ENCODE results near the gene CYRIA. TPM values are rescaled to one million over a fixed set of nuclear protein-coding genes. Genes with fewer than 3 reads are reported as not detected.

Gene CYRIA
- total RNA-seq, 4 donors from 2014 or later = 0.53 to 11.6 (median 4.6) TPM

- DNase-seq = no peak
- H3K27me3 ChIP-seq = no peaks in the 10 kb centered on the region
- H3K36me3 ChIP-seq = no peaks in the 10 kb centered on the region
- H3K4me3 ChIP-seq = no peak overlapping the region
- no peaks in the 10 kb centered on the region for H3K9me3 ChIP-seq
- H3K4me1 ChIP-seq = peaks cover 0 to 28% (median 13%) of the 10 kb centered on the region in 4 donors
- H3K27ac ChIP-seq = peak overlapping the region in 2 of 4 donors; percentile 27 to 80
- TF ChIP-seq CTCF (IDR thresholded peaks at IDR 0.05) (no peak), POLR2A (IDR thresholded peaks at IDR 0.05) (no peak)
Observed at GRCh38 chr2:16623031-16623430, 42.6 kb downstream of the CYRIA start.

GRCh38 chr2:16622399-16622968, 43.1 kb downstream of the CYRIA start:
- Histone ChIP-seq H3K36me3 (no peaks in the 10 kb centered on the region), H3K27me3 (no peaks in the 10 kb centered on the region), H3K9me3 (no peaks in the 10 kb centered on the region), H3K4me1 (peaks cover 0 to 28% (median 13%) of the 10 kb centered on the region in 4 donors), H3K4me3 (no peak overlapping the region), H3K27ac (peak overlapping the region in 3 of 4 donors; percentile 12 to 80 (median 27))
- TF ChIP-seq CTCF (IDR thresholded peaks at IDR 0.05) (no peak), POLR2A (IDR thresholded peaks at IDR 0.05) (no peak)
- no peak for DNase-seq

GRCh38 chr2:16621316-16621715, 44.3 kb downstream of the CYRIA start:
- Histone ChIP-seq H3K4me3 (no peak overlapping the region), H3K27me3 (no peaks in the 10 kb centered on the region), H3K27ac (peak overlapping the region in 1 of 4 donors; percentile 80), H3K9me3 (no peaks in the 10 kb centered on the region), H3K36me3 (no peaks in the 10 kb centered on the region), H3K4me1 (peaks cover 0 to 19% (median 9%) of the 10 kb centered on the region in 4 donors)
- DNase-seq = no peak
- TF ChIP-seq POLR2A (IDR thresholded peaks at IDR 0.05) = no peak
- no peak for TF ChIP-seq CTCF (IDR thresholded peaks at IDR 0.05)

GRCh38 chr2:16620590-16620989, 45.0 kb downstream of the CYRIA start:
- Histone ChIP-seq H3K4me1 (peaks cover 0 to 15% (median 7%) of the 10 kb centered on the region in 4 donors), H3K36me3 (no peaks in the 10 kb centered on the region), H3K9me3 (no peaks in the 10 kb centered on the region), H3K27ac (peak overlapping the region in 1 of 4 donors; percentile 6), H3K27me3 (no peaks in the 10 kb centered on the region), H3K4me3 (no peak overlapping the region)
- TF ChIP-seq CTCF (IDR thresholded peaks at IDR 0.05) (no peak), POLR2A (IDR thresholded peaks at IDR 0.05) (no peak)
- no peak for DNase-seq

- Histone ChIP-seq H3K27ac (no peak overlapping the region), H3K4me3 (no peak overlapping the region), H3K4me1 (peaks cover 0 to 11% (median 2%) of the 10 kb centered on the region in 4 donors), H3K36me3 (no peaks in the 10 kb centered on the region), H3K27me3 (no peaks in the 10 kb centered on the region), H3K9me3 (no peaks in the 10 kb centered on the region)
- TF ChIP-seq CTCF (IDR thresholded peaks at IDR 0.05) (no peak), POLR2A (IDR thresholded peaks at IDR 0.05) (no peak)
- DNase-seq = no peak
Observed at GRCh38 chr2:16619576-16620245, 45.9 kb downstream of the CYRIA start.

Measured in Peyer's patch (tissue), 4 donors.